C4-2B (cell line): ENCODE measurements around the gene ADAT1.

Experiments used
- CTCF ChIP-seq: fragments of 450-650 bp; conservative IDR thresholded peaks from 2 replicates; pipeline ENCODE4 v1.5.1; 2017; ENCODE audit warnings: mild to moderate bottlenecking
- ZFX ChIP-seq: fragments of 450-650 bp; IDR thresholded peaks from 2 replicates; pipeline ENCODE4 v1.6.1; 2017

DNA sequence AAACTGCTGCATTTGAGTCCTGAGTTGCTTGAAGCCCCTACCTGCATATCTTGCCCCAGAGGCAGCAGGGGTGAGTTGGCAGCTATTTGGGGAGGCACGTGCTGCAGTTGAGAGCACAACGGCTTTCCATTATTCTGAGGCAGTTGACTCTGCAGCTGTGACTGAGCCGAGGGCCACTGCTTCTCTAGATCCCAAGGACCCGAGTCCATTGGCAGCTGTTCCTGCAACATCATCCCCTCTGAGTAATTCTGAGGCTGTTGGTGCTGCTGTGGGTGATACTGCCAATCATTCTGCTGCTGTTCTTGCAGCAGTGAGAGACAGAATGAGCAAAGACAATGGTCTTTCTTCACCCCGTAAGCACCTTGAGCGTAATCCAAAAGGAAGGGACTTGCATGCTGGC lies 37.2 kb upstream of the ADAT1 start:
- TF ChIP-seq CTCF (no peak), ZFX (no peak)
